HCT116 (cell line): Measurements from ENCODE around the gene NEB. TPM values are rescaled to one million over a fixed set of nuclear protein-coding genes. Genes with fewer than 3 reads are reported as not detected.

Source experiments
- ATAC-seq: fragments of 200-7000 bp; cut with Tn5 transposase; 2 replicates; pipeline ENCODE4 v1.9.1; 2020; ENCODE audit warnings: mild to moderate bottlenecking, moderate library complexity
- BruUV-seq: library from RNA; stranded (reverse); fragments of 400-500 nt; replicated peaks from 2 replicates; lab custom pipeline; 2021; lab: Mats Ljungman, UMichigan
- CTCF ChIA-PET: fragments of 300-600 bp; sonication (Branson Sonifier 250); formaldehyde crosslinking; loops from one replicate; lab custom pipeline; 2021; ENCODE audit warnings: antibody characterized with exemption; lab: Charles Lee
- POLR2A ChIA-PET: fragments of 300-600, 350-600 bp; sonication (Branson Sonifier 250); formaldehyde crosslinking; loops from one replicate; lab custom pipeline; 2021; ENCODE audit warnings: antibody characterized with exemption; lab: Charles Lee
- RAD21 ChIA-PET, 2 experiments: fragments of 300-600 bp; sonication (Branson Sonifier 250); formaldehyde crosslinking; loops; one replicate each; lab custom pipeline; 2023; ENCODE audit warnings: low total read pairs in 2 of 2; ENCODE audit not compliant: uncharacterized antibody in 2 of 2, unreplicated experiment in 2 of 2, low non-redundant PET in 1 of 2; lab: Charles Lee
- DNase-seq: peaks from one replicate; pipeline ENCODE4 v3.0.0-alpha.2; 2010; ENCODE audit warnings: low read depth, low spot score
- H2AFZ ChIP-seq: fragments of 200-600 bp; shearing (Covaris generic), sonication (generic); 2 replicates; pipeline ENCODE4 v1.6.1; 2017; ENCODE audit warnings: low read depth, mixed run types, mixed read lengths, antibody characterized with exemption, low read length; ENCODE audit not compliant: poor library complexity, severe bottlenecking
- H3K27ac ChIP-seq: 2 replicates; pipeline ENCODE4 v1.5.1; 2012; ENCODE audit warnings: low read depth, low read length
- H3K27me3 ChIP-seq: fragments of 200-600 bp; sonication (generic); 2 replicates; pipeline ENCODE4 v1.6.1; 2016; ENCODE audit warnings: mixed run types, low read length, mixed read lengths; ENCODE audit not compliant: insufficient read depth
- H3K36me3 ChIP-seq, 2 experiments: fragments of 200-500 bp in 1 of 2; fragments of 200-600 bp in 1 of 2; sonication (Bioruptor generic) in 1 of 2; sonication (generic) in 1 of 2; 2 replicates each; pipeline versions ENCODE4 v1.5.1 to v1.6.1; 2014 to 2016; ENCODE audit warnings: low read length in 2 of 2, inconsistent platforms in 1 of 2, mixed read lengths in 1 of 2, mixed run types in 1 of 2; ENCODE audit not compliant: insufficient read depth in 2 of 2, control insufficient read depth in 1 of 2
- H3K4me1 ChIP-seq, 2 experiments: fragments of 200-600 bp in 1 of 2; sonication (generic) in 1 of 2; 2 replicates each; pipeline versions ENCODE4 v1.5.1 to v1.6.1; 2012 to 2017; ENCODE audit warnings: low read length in 2 of 2, inconsistent platforms in 1 of 2, mild to moderate bottlenecking in 1 of 2, mixed read lengths in 1 of 2, mixed run types in 1 of 2, moderate library complexity in 1 of 2; ENCODE audit not compliant: insufficient read depth in 2 of 2, control insufficient read depth in 1 of 2
- H3K4me2 ChIP-seq: fragments of 200-600 bp; sonication (generic); 2 replicates; pipeline ENCODE4 v1.6.1; 2017; ENCODE audit warnings: mixed run types, low read length, mixed read lengths
- H3K4me3 ChIP-seq, 2 experiments: fragments of 200-600 bp in 1 of 2; sonication (generic) in 1 of 2; replicated peaks in 1 of 2; 2 replicates each; pipeline ENCODE4 v1.5.1; 2011 to 2016; ENCODE audit warnings: low read length in 2 of 2, control low read depth in 1 of 2, low read depth in 1 of 2, mild to moderate bottlenecking in 1 of 2, mixed read lengths in 1 of 2, mixed run types in 1 of 2
- H3K79me2 ChIP-seq: fragments of 200-600 bp; sonication (generic); 2 replicates; pipeline ENCODE4 v1.6.1; 2017; ENCODE audit warnings: mild to moderate bottlenecking, mixed run types, low read length, moderate library complexity, mixed read lengths; ENCODE audit not compliant: insufficient read depth
- H3K9ac ChIP-seq: fragments of 200-600 bp; sonication (generic); 2 replicates; pipeline ENCODE4 v1.6.1; 2016; ENCODE audit warnings: low read length, mixed read lengths
- H3K9me2 ChIP-seq: fragments of 200-600 bp; sonication (generic), shearing (Covaris generic); 2 replicates; pipeline ENCODE4 v1.6.1; 2017; ENCODE audit warnings: mixed run types, mild to moderate bottlenecking, moderate library complexity; ENCODE audit not compliant: insufficient read depth
- H3K9me3 ChIP-seq, 2 experiments: fragments of 200-500 bp in 1 of 2; fragments of 200-600 bp in 1 of 2; sonication (Bioruptor generic) in 1 of 2; sonication (generic) in 1 of 2; 2 replicates each; pipeline ENCODE4 v1.6.1; 2014 to 2017; ENCODE audit warnings: low read length in 2 of 2, mixed read lengths in 2 of 2, inconsistent platforms in 1 of 2, low read depth in 1 of 2, mild to moderate bottlenecking in 1 of 2, mixed run types in 1 of 2, moderate library complexity in 1 of 2; ENCODE audit not compliant: control insufficient read depth in 1 of 2, insufficient read depth in 1 of 2
- H4K20me1 ChIP-seq: fragments of 200-600 bp; sonication (generic), shearing (Covaris generic); 2 replicates; pipeline ENCODE4 v1.6.1; 2017; ENCODE audit warnings: mixed run types, mild to moderate bottlenecking, moderate library complexity; ENCODE audit not compliant: insufficient read depth
- ATF3 ChIP-seq: IDR thresholded peaks from 2 replicates; pipeline ENCODE4 v1.6.1; 2012
- CBX3 ChIP-seq: IDR thresholded peaks from 2 replicates; pipeline ENCODE4 v1.6.1; 2012; ENCODE audit warnings: low read depth
- CEBPB ChIP-seq: IDR thresholded peaks from 2 replicates; pipeline ENCODE4 v1.6.1; 2012; ENCODE audit warnings: low read depth
- ELF1 ChIP-seq: IDR thresholded peaks from 2 replicates; pipeline ENCODE4 v1.6.1; 2012; ENCODE audit warnings: low read depth, borderline replicate concordance
- EZH2 ChIP-seq: fragments of 200-600 bp; sonication (generic); IDR thresholded peaks from 2 replicates; pipeline ENCODE4 v1.6.1; 2017; ENCODE audit warnings: antibody characterized with exemption, mixed run types
- FOSL1 ChIP-seq: IDR thresholded peaks from 2 replicates; pipeline ENCODE4 v1.6.1; 2012; ENCODE audit warnings: low read depth
- JUND ChIP-seq: IDR thresholded peaks from 2 replicates; pipeline ENCODE4 v1.6.1; 2012
- POLR2AphosphoS5 ChIP-seq: IDR thresholded peaks from 2 replicates; pipeline ENCODE4 v1.6.1; 2011; ENCODE audit warnings: mild to moderate bottlenecking, low read depth, low read length, moderate library complexity
- RAD21 ChIP-seq: IDR thresholded peaks from 2 replicates; pipeline ENCODE4 v1.6.1; 2012; ENCODE audit warnings: low read depth, mild to moderate bottlenecking
- SIN3A ChIP-seq: IDR thresholded peaks from 2 replicates; pipeline ENCODE4 v1.6.1; 2012; ENCODE audit warnings: low read depth
- SP1 ChIP-seq: IDR thresholded peaks from 2 replicates; pipeline ENCODE4 v1.6.1; 2012; ENCODE audit warnings: low read depth
- TCF7L2 ChIP-seq: IDR thresholded peaks from 2 replicates; pipeline ENCODE4 v1.7.0; 2011; ENCODE audit warnings: borderline replicate concordance, inconsistent platforms; ENCODE audit not compliant: insufficient read depth, insufficient read length; ENCODE audit errors: extremely low read depth
- ZFX ChIP-seq: fragments of 450-650 bp; IDR thresholded peaks from 2 replicates; pipeline ENCODE4 v1.6.1; 2017
- ZNF274 ChIP-seq: fragments of 200-500 bp; sonication (Bioruptor generic); IDR thresholded peaks from 2 replicates; pipeline ENCODE4 v1.6.1; 2014; ENCODE audit warnings: mild to moderate bottlenecking, low read depth, low read length, inconsistent platforms
- intact Hi-C: fragments of 100-400 bp; cut with micrococcal nuclease; formaldehyde crosslinking; loops from 2 replicates; pipeline ENCODE4 v1.10.0; 2022
- total RNA-seq: library from RNA; stranded (reverse); gene quantifications from one replicate; pipeline ENCODE4 v1.2.1, GENCODE V29; 2021; ENCODE audit not compliant: unreplicated experiment
- TF ChIP-seq, protein P1 (sequence below), 3 experiments: fragments of 200-600 bp in 1 of 3; sonication (generic) in 1 of 3; IDR thresholded peaks in 2 of 3; conservative IDR thresholded peaks in 1 of 3; 2 replicates each; pipeline ENCODE4 v1.5.1; 2012 to 2017; ENCODE audit warnings: low read depth in 2 of 3, low read length in 2 of 3, antibody characterized with exemption in 1 of 3, borderline replicate concordance in 1 of 3, control low read depth in 1 of 3, mild to moderate bottlenecking in 1 of 3, mixed read lengths in 1 of 3, mixed run types in 1 of 3, moderate library complexity in 1 of 3; ENCODE audit not compliant: insufficient read depth in 1 of 3
- TF ChIP-seq, protein P2 (sequence below): IDR thresholded peaks from 2 replicates; pipeline ENCODE4 v1.6.1; 2011; ENCODE audit warnings: mild to moderate bottlenecking, low read length, moderate library complexity; ENCODE audit not compliant: insufficient replicate concordance; ENCODE audit errors: extremely low read depth

The NEB gene
- total RNA-seq, 1 experiment from 2014 or later, result 0.34 TPM

DNA sequence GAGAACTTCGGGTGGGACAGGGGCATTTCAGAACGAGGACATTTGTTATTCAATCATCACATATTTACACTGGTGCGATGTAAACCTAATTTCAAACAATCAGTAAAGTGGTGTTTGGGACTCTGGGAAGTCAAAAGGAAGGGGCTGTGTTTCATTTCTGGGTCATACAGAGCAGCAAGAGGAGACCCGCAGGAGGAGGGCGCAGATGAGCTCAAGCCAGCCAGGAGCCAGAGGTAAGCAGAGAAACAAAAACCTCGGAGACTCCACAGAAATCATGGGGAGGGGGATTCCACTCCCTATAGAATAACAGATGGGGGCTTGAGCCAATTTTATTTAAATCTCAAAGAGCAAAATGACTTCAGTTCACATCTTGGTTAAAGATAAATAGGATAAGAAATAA, 55.4 kb downstream of the NEB start:
- Histone ChIP-seq H3K79me2 (no peaks in the 10 kb centered on the region), H3K27ac (no peak overlapping the region)
- no peak for TF ChIP-seq TCF7L2
- no peak for TF ChIP-seq SP1
- no peak for TF ChIP-seq FOSL1
- TF ChIP-seq ZFX, result no peak
- TF ChIP-seq, protein P1, sequence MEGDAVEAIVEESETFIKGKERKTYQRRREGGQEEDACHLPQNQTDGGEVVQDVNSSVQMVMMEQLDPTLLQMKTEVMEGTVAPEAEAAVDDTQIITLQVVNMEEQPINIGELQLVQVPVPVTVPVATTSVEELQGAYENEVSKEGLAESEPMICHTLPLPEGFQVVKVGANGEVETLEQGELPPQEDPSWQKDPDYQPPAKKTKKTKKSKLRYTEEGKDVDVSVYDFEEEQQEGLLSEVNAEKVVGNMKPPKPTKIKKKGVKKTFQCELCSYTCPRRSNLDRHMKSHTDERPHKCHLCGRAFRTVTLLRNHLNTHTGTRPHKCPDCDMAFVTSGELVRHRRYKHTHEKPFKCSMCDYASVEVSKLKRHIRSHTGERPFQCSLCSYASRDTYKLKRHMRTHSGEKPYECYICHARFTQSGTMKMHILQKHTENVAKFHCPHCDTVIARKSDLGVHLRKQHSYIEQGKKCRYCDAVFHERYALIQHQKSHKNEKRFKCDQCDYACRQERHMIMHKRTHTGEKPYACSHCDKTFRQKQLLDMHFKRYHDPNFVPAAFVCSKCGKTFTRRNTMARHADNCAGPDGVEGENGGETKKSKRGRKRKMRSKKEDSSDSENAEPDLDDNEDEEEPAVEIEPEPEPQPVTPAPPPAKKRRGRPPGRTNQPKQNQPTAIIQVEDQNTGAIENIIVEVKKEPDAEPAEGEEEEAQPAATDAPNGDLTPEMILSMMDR (IDR thresholded peaks at IDR 0.05 in 2 of 3, conservative IDR thresholded peaks at IDR 0.05 in 1 of 3; ENCODE audit: borderline replicate concordance in 1 of 3, insufficient read depth in 1 of 3, low read depth in 2 of 3, low read length in 2 of 3), result no peak
- TF ChIP-seq, protein P2, sequence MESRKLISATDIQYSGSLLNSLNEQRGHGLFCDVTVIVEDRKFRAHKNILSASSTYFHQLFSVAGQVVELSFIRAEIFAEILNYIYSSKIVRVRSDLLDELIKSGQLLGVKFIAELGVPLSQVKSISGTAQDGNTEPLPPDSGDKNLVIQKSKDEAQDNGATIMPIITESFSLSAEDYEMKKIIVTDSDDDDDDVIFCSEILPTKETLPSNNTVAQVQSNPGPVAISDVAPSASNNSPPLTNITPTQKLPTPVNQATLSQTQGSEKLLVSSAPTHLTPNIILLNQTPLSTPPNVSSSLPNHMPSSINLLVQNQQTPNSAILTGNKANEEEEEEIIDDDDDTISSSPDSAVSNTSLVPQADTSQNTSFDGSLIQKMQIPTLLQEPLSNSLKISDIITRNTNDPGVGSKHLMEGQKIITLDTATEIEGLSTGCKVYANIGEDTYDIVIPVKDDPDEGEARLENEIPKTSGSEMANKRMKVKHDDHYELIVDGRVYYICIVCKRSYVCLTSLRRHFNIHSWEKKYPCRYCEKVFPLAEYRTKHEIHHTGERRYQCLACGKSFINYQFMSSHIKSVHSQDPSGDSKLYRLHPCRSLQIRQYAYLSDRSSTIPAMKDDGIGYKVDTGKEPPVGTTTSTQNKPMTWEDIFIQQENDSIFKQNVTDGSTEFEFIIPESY, result no peak
- TF ChIP-seq CBX3, result no peak
- TF ChIP-seq CEBPB, result no peak
- no peak for TF ChIP-seq RAD21
- TF ChIP-seq ELF1, result no peak
- no peak for TF ChIP-seq ATF3
- no peak for TF ChIP-seq SIN3A
- TF ChIP-seq EZH2, result no peak
- TF ChIP-seq ZNF274, result no peak
- no peak for TF ChIP-seq POLR2AphosphoS5
- no peak for TF ChIP-seq JUND
- TF ChIP-seq, all 23 proteins: peak for 0
- BruUV-seq, result no TSS peak
- no peaks in the 10 kb centered on the region for H4K20me1 ChIP-seq
- no peaks in the 10 kb centered on the region for H3K27me3 ChIP-seq
- no peaks in the 10 kb centered on the region for H3K4me1 ChIP-seq
- ChIA-PET CTCF (no interaction called here), RAD21 (no interaction called here), POLR2A (no interaction called here)
- no peak overlapping the region for H3K4me2 ChIP-seq
- H3K9ac ChIP-seq, result no peak overlapping the region
- no peak for DNase-seq
- no peak for ATAC-seq
- H3K4me3 ChIP-seq, result no peak overlapping the region
- intact Hi-C loops, result no loop called here
- H3K9me2 ChIP-seq, result no peaks in the 10 kb centered on the region
- no peak overlapping the region for H2AFZ ChIP-seq
- no peaks in the 10 kb centered on the region for H3K9me3 ChIP-seq
- H3K36me3 ChIP-seq, result no peaks in the 10 kb centered on the region
